ENCODE data around the gene STK32C.
A peak's percentile ranks its signal among the peaks of the same experiment; 100 is the strongest.

STK32C gene

DNA sequence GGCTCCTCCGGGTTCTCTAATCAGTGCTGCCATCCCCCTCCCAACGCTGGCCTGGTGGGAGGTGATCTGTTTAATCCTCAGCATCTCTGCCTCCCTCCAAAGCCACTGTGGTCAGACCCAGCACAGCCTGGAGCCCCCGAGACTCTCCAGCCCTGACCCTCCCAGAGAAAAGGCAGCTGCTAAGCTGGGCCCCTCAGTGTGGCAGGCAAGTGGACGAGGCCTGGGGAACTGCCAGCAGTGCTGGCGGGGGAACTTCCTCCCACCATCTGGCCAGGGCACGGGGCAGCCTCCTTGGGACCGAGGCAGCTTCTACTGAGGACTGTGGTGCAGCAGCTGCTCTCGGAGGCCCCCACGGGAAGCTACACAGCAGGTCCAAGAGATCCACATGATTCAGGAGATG, 69.9 kb downstream of the STK32C start:
- H3K36me3 Mint-ChIP-seq (ENCODE audit: low read depth) = no peaks in the 10 kb centered on the region
- peaks cover 2% of the 10 kb centered on the region for H3K27me3 Mint-ChIP-seq (ENCODE audit: low read depth, poor library complexity)
- DNase-seq = no peak
- TF ChIP-seq, protein P1, sequence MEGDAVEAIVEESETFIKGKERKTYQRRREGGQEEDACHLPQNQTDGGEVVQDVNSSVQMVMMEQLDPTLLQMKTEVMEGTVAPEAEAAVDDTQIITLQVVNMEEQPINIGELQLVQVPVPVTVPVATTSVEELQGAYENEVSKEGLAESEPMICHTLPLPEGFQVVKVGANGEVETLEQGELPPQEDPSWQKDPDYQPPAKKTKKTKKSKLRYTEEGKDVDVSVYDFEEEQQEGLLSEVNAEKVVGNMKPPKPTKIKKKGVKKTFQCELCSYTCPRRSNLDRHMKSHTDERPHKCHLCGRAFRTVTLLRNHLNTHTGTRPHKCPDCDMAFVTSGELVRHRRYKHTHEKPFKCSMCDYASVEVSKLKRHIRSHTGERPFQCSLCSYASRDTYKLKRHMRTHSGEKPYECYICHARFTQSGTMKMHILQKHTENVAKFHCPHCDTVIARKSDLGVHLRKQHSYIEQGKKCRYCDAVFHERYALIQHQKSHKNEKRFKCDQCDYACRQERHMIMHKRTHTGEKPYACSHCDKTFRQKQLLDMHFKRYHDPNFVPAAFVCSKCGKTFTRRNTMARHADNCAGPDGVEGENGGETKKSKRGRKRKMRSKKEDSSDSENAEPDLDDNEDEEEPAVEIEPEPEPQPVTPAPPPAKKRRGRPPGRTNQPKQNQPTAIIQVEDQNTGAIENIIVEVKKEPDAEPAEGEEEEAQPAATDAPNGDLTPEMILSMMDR (IDR thresholded peaks at IDR 0.05) = no peak
- peak overlapping the region; percentile 12 for H3K27ac Mint-ChIP-seq
- H3K4me1 Mint-ChIP-seq = peaks cover 36% of the 10 kb centered on the region
- no peak overlapping the region for H3K4me3 Mint-ChIP-seq
- no peaks in the 10 kb centered on the region for H3K9me3 Mint-ChIP-seq

DNA sequence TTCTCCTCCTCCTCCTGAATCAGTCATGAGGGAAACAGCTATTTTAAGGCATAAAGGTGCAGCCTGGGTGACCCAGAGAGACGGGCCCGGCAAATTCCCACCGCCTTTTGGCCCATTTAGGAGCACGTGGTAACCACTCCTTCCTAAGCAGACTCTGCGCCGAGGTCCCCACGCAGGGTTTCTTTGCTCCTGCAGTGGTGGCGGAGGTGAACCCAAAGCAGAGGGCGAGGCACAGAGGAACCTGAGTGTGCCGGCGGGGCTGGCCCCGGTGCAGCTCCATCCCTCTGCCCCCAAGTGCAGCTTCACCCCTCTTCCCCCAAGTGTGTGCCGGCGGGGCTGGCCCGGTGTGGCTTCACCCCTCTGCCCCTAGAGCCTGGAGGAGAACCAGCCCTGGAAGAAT, 70.4 kb downstream of the STK32C start:
- Mint-ChIP-seq H3K27ac (no peak overlapping the region), H3K27me3 (ENCODE audit: low read depth, poor library complexity) (peaks cover 2% of the 10 kb centered on the region), H3K4me3 (no peak overlapping the region), H3K36me3 (ENCODE audit: low read depth) (no peaks in the 10 kb centered on the region), H3K9me3 (no peaks in the 10 kb centered on the region), H3K4me1 (peaks cover 32% of the 10 kb centered on the region)
- DNase-seq = no peak
- TF ChIP-seq, protein P1 (IDR thresholded peaks at IDR 0.05) = no peak

DNA sequence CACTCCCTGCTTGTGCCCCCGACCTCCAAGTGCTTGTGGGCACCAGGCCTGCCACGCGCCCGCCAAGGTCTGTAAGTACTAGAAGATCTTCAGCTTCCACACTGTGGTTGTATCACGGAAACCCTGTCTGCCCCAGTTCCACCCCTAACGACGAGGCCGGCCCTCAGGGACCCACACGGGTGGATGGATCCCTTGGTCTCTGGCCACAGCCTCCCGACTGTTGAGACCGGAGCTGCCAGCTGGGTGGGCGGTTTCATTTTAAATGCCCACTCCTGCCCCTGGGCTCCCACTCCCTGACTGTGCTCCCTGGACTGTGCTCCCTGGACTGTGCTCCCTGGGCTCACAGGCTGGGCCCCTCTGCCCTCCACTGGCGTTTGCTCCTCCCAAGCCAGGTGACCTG, 70.9 kb downstream of the STK32C start:
- H3K4me1 Mint-ChIP-seq = peaks cover 32% of the 10 kb centered on the region
- H3K4me3 Mint-ChIP-seq = no peak overlapping the region
- TF ChIP-seq, protein P1 (IDR thresholded peaks at IDR 0.05) = no peak
- no peak for DNase-seq
- H3K36me3 Mint-ChIP-seq (ENCODE audit: low read depth) = no peaks in the 10 kb centered on the region
- no peaks in the 10 kb centered on the region for H3K9me3 Mint-ChIP-seq
- no peak overlapping the region for H3K27ac Mint-ChIP-seq
- peaks cover 2% of the 10 kb centered on the region for H3K27me3 Mint-ChIP-seq (ENCODE audit: low read depth, poor library complexity)

DNA sequence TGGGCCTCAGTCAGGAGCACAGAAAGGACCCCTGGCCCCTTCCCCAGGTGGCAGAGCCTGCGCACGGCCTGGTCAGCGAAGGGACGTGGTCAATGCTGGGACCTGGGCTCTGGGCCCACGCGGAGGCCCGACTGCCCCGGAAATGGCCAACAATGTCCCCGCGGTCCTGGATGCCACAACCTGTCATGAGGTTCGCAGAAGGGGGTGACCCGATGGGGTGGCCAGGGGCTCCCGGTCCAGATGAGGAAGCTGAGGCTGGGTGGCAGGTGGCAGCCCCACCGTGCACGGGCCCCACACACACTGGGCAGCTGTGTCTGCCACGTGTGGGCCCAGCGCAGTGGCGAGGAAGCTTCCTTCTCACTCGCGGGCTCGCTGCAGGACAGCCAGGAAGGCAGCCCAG, 71.6 kb downstream of the STK32C start:
- Mint-ChIP-seq H3K36me3 (ENCODE audit: low read depth) (no peaks in the 10 kb centered on the region), H3K27me3 (ENCODE audit: low read depth, poor library complexity) (peaks cover 7% of the 10 kb centered on the region), H3K4me1 (peaks cover 32% of the 10 kb centered on the region), H3K9me3 (no peaks in the 10 kb centered on the region), H3K4me3 (no peak overlapping the region), H3K27ac (no peak overlapping the region)
- TF ChIP-seq, protein P1 (IDR thresholded peaks at IDR 0.05) = no peak
- no peak for DNase-seq

DNA sequence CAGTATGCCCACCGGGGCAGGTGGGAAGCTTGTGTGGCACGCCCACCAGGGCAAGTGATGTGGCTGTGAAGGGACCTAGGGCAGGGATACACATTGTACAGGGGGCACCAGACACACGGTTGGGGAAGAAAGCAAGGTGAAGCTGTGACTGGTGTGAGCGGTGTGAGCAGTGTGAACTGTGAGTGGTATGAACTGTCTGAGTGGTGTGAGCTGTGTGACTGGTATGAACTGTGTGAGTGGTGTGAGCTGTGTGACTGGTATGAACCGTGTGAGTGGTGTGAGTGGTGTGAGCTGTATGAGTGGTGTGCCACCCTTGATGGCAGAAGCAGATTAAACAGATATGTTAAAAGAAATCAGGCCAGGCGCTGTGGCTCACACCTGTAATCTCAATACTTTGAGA, 72.9 kb downstream of the STK32C start:
- no peak overlapping the region for H3K4me3 Mint-ChIP-seq
- no peaks in the 10 kb centered on the region for H3K9me3 Mint-ChIP-seq
- H3K4me1 Mint-ChIP-seq = peaks cover 33% of the 10 kb centered on the region
- peaks cover 7% of the 10 kb centered on the region for H3K27me3 Mint-ChIP-seq (ENCODE audit: low read depth, poor library complexity)
- no peaks in the 10 kb centered on the region for H3K36me3 Mint-ChIP-seq (ENCODE audit: low read depth)
- TF ChIP-seq, protein P1 (IDR thresholded peaks at IDR 0.05) = no peak
- no peak overlapping the region for H3K27ac Mint-ChIP-seq
- no peak for DNase-seq

DNA sequence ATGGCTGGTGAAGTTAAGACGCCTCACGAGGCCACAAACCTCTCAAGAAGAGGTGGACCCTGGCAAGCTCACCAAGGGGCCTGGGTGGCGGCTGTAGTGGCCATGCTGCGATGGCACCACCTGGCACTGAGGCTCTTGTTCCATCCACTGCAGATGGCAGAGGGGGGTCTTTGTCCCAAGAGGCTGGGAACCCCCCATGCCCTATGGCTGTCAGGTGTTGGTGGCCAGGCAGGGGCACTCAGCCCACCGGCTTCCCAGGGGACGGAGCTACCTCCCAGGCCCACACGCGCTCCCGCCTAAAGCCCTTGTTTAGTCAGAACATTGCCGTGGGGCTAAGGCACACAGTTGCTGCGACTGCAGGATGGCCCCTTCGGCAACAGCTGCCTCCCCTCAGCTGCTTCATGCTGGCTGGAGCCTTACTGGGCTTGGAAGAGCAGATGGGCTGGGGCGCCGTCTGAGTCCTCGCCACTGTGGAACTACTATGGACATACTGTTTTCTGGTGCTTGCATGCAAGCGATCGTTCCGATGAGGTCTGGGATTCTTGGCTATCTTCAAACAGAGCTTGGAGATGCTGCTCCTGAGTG, 74.2 kb downstream of the STK32C start:
- Mint-ChIP-seq H3K4me3 (no peak overlapping the region), H3K9me3 (no peaks in the 10 kb centered on the region), H3K27me3 (ENCODE audit: low read depth, poor library complexity) (peaks cover 7% of the 10 kb centered on the region), H3K27ac (no peak overlapping the region), H3K36me3 (ENCODE audit: low read depth) (no peaks in the 10 kb centered on the region), H3K4me1 (peaks cover 35% of the 10 kb centered on the region)
- DNase-seq = no peak
- TF ChIP-seq, protein P1 (IDR thresholded peaks at IDR 0.05) = no peak

Measured in nephron progenitor cell (in vitro differentiated cells).